Ovary (tissue), 9 donors: Measurements from ENCODE around the gene STX5. TPM values are rescaled to one million over a fixed set of nuclear protein-coding genes. Genes with fewer than 3 reads are reported as not detected.

Experiments
- DNase-seq, 5 donors: peaks; one replicate each; pipeline ENCODE4 v3.0.0-alpha.2; 2019 to 2020
- H3K27ac ChIP-seq, 2 donors: fragments of 200-600 bp; one replicate each; pipeline versions ENCODE4 v1.5.1 to v1.8.0; 2019 to 2022
- H3K27me3 ChIP-seq: fragments of 200-600 bp; one replicate; pipeline ENCODE4 v1.8.0; 2022
- H3K36me3 ChIP-seq: fragments of 200-600 bp; sonication (generic); one replicate; pipeline ENCODE4 v1.5.1; 2019
- H3K4me1 ChIP-seq: one replicate; pipeline ENCODE4 v1.8.1; 2013; ENCODE audit warnings: mild to moderate bottlenecking, moderate library complexity; ENCODE audit not compliant: insufficient read depth
- H3K4me3 ChIP-seq: fragments of 200-600 bp; sonication (generic); one replicate; pipeline ENCODE4 v1.5.1; 2017
- H3K9me3 ChIP-seq, 2 donors: fragments of 200-600 bp in 1 of 2; sonication (generic) in 1 of 2; one replicate each; pipeline versions ENCODE4 v1.5.1 to v1.8.1; 2013 to 2019; ENCODE audit warnings: mild to moderate bottlenecking in 1 of 2, moderate library complexity in 1 of 2
- EP300 ChIP-seq: sonication (generic); formaldehyde crosslinking; IDR thresholded peaks from one replicate; pipeline ENCODE4 v1.6.1; 2017; ENCODE audit warnings: antibody characterized with exemption
- POLR2A ChIP-seq: fragments of 450-650 bp; IDR thresholded peaks from one replicate; pipeline ENCODE4 v1.6.1; 2017; ENCODE audit warnings: antibody characterized with exemption, mild to moderate bottlenecking, moderate library complexity
- WGBS, 3 donors: extraction: QIAGEN DNeasy Blood & Tissue Kit in 1 of 3; methylation state at CpG; one replicate each; pipeline versions ENCODE4 v1.1.5 to v1.1.7; 2013 to 2017; 5-methylcytosine and 5-hydroxymethylcytosine counted together
- intact Hi-C, 4 donors: fragments of 100-400 bp; cut with DNase I; formaldehyde crosslinking; loops; one replicate each; pipeline versions ENCODE4 v1.11.0 to v1.15.1; 2022 to 2023
- microRNA-seq, 3 donors: library from miRNA; unstranded; fragments of <30 nt; microRNA quantifications; one replicate each; pipeline versions ENCODE4 to v1.2.0, GENCODE V29; 2019 to 2020
- polyA plus RNA-seq, 2 donors: library from polyadenylated mRNA; stranded (reverse); fragments of 200-250 nt in 1 of 2; fragments of 350-450 nt in 1 of 2; fragmentation: Illumina TruSeq in 1 of 2; extraction: RNeasy Lipid Tissue Mini Kit (QIAGEN cat#74804) in 1 of 2; gene quantifications; one replicate each; pipeline ENCODE4 v1.2.3, GENCODE V29; 2013 to 2014
- small RNA-seq: library from RNA; depleted of rRNA; stranded (forward); fragments of <200 nt; gene quantifications from one replicate; pipeline ENCODE3, GENCODE V24; 2016
- total RNA-seq, 7 donors: library from RNA; depleted of rRNA in 2 of 7; stranded (reverse); fragments of >200 nt in 2 of 7; fragmentation: NEBNext Ultra II Directional in 3 of 7; extraction: Animal tissue kit (Norgen Biotek cat#: 25700) in 3 of 7; gene quantifications; one replicate each; pipeline versions ENCODE4 v1.1.0 to v1.2.4, GENCODE V29; 2016 to 2023
- TF ChIP-seq, protein P1 (sequence below), 3 donors: fragments of 450-650 bp in 2 of 3; fragments of 200-600 bp in 1 of 3; IDR thresholded peaks; one replicate each; pipeline versions ENCODE4 v1.5.1 to v1.8.0; 2016 to 2022; ENCODE audit warnings: antibody characterized with exemption in 3 of 3, mild to moderate bottlenecking in 1 of 3
- donor health status: DM: no; HTN: no; CAD: no; lungs with moderate emphysema.
- donor health status: DM: no; HTN: no; CAD: no.
- donor health status: Bipolar disorder and iron deficiency.
- donor health status: DM: yes; HTN: yes; CAD: no.
- donor health status: DM: no; HTN: no; CAD: no.
- donor health status: DM: yes; HTN: yes; CAD: no.

Gene STX5
- total and polyA plus RNA-seq, 9 donors: 33.2 to 60.7 (median 49.1) TPM

DNA sequence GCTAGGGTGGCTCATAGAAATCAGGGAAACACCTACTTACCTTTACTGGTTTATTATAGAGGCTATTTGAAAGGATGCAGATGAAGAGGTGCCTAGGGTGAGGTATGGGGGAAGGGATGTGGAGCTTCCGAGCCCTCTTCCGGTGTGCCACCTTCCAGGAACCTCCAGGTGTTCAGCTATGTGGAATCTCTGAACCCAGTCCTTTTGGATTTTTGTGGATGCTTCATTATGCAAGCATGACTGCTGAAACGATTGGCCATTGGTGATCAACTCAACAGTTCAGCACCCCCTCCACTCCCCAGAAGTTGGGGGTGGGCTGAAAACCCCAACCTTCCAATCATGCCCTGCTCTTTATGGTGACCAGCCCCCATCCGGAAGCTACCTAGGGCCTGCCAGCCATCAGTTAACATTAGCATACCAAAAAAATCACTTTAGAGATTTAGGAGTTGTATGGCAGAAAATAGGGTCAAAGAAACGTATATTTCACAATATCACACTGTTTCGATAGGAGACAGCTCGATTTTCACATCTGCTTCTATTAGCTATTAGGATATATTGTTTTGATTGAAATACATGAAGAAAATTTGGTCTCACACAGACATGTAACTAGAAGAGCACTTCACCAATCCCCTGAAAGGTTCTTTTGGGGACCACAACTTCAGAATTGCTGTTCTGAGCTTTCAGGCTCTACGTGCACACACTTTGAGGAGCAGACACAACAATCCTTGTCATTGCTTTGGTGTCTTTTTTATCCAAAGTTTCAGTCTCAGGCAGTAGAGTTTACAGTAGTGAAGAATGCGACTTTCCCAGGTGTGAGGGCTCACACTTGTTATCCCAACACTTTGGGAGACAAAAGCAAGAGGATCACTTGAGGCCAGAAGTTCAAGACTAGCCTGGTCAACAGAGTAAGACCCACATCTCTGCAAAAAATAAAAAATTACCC, 73.7 kb downstream of the STX5 start:
- intact Hi-C loops: no loop called here
- H3K36me3 ChIP-seq: no peaks in the 10 kb centered on the region
- no peak overlapping the region for H3K4me3 ChIP-seq
- H3K4me1 ChIP-seq: peaks cover 5% of the 10 kb centered on the region
- 46 to 47% (median 46%) methylated on average over 9 of the region's 9 CpGs for WGBS, 3 donors
- DNase-seq: no peak
- H3K27ac ChIP-seq: no peak overlapping the region
- TF ChIP-seq EP300 (no peak), POLR2A (no peak)
- TF ChIP-seq, protein P1, sequence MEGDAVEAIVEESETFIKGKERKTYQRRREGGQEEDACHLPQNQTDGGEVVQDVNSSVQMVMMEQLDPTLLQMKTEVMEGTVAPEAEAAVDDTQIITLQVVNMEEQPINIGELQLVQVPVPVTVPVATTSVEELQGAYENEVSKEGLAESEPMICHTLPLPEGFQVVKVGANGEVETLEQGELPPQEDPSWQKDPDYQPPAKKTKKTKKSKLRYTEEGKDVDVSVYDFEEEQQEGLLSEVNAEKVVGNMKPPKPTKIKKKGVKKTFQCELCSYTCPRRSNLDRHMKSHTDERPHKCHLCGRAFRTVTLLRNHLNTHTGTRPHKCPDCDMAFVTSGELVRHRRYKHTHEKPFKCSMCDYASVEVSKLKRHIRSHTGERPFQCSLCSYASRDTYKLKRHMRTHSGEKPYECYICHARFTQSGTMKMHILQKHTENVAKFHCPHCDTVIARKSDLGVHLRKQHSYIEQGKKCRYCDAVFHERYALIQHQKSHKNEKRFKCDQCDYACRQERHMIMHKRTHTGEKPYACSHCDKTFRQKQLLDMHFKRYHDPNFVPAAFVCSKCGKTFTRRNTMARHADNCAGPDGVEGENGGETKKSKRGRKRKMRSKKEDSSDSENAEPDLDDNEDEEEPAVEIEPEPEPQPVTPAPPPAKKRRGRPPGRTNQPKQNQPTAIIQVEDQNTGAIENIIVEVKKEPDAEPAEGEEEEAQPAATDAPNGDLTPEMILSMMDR (IDR thresholded peaks at IDR 0.05): no peak
- H3K27me3 ChIP-seq: no peaks in the 10 kb centered on the region
- H3K9me3 ChIP-seq: no peaks in the 10 kb centered on the region

Small RNA genes within 50 kb of the gene (microRNA-seq; reads per million reads assigned to microRNA genes)
- 0.38 to 0.63 (median 0.54) reads per million in 3 donors for gene MIR6514
- gene MIR6748: 0 reads per million in 3 donors

Small RNA genes within 50 kb of the gene (small RNA-seq; reads per million reads assigned to genes)
- gene MIR6514: 0.35 reads per million
- gene RF00099: not detected
- gene RNU6-118P: not detected
- gene SNORD22: not detected
- gene SNORD26: not detected
- gene SNORD27: not detected
- not detected for gene SNORD28
- 1,921 reads per million, percentile 98 among the genes with 10 or more reads in this experiment for gene SNORD30

Other genes with a start within 250 kb of the STX5 start
- gene TUT1, start 240.5 kb downstream of the STX5 start, total RNA-seq: 10 to 100 TPM in 5 of 7 donors, 1 to 10 TPM in 2; 6.9 to 27.3 (median 21.1) TPM
- gene TUT1, start 240.5 kb downstream of the STX5 start, polyA plus RNA-seq: 10 to 100 TPM in 1 of 2 donors, 1 to 10 TPM in 1; 5.9 to 18.3 TPM
- 100 to 1,000 TPM in 3 of 7 donors, 10 to 100 TPM in 4; 41.5 to 130 (median 89.8) TPM for gene MTA2, start 230.2 kb downstream of the STX5 start, total RNA-seq
- 10 to 100 TPM; 54.2 to 90.4 TPM for gene MTA2, start 230.2 kb downstream of the STX5 start, polyA plus RNA-seq
- gene EML3, start 219.3 kb downstream of the STX5 start, total RNA-seq: 100 to 1,000 TPM in 3 of 7 donors, 10 to 100 TPM in 4; 38.1 to 138 (median 96.0) TPM
- 10 to 100 TPM; 29.9 to 59.1 TPM for gene EML3, start 219.3 kb downstream of the STX5 start, polyA plus RNA-seq
- 10 to 100 TPM in 4 of 7 donors, 1 to 10 TPM in 3; 9.2 to 22.4 (median 10.8) TPM for gene ROM1, start 218.8 kb downstream of the STX5 start, total RNA-seq
- gene ROM1, start 218.8 kb downstream of the STX5 start, polyA plus RNA-seq: 10 to 100 TPM; 10.4 to 15.9 TPM
- 10 to 100 TPM; 16.6 to 56.6 (median 33.9) TPM for gene B3GAT3, start 210.1 kb downstream of the STX5 start, total RNA-seq
- 10 to 100 TPM in 1 of 2 donors, 1 to 10 TPM in 1; 1.3 to 29.2 TPM for gene B3GAT3, start 210.1 kb downstream of the STX5 start, polyA plus RNA-seq
- 100 to 1,000 TPM in 5 of 7 donors, 10 to 100 TPM in 2; 91.4 to 278 (median 228) TPM for gene GANAB, start 185.4 kb downstream of the STX5 start, total RNA-seq
- 100 to 1,000 TPM; 157 to 280 TPM for gene GANAB, start 185.4 kb downstream of the STX5 start, polyA plus RNA-seq
- 10 to 100 TPM; 16.0 to 26.4 (median 21.8) TPM for gene INTS5, start 178.7 kb downstream of the STX5 start, total RNA-seq
- 10 to 100 TPM in 1 of 2 donors, 1 to 10 TPM in 1; 4.6 to 12.3 TPM for gene INTS5, start 178.7 kb downstream of the STX5 start, polyA plus RNA-seq
- 10 to 100 TPM; 24.2 to 62.3 (median 35.1) TPM for gene C11orf98, start 166.8 kb downstream of the STX5 start, total RNA-seq
- gene C11orf98, start 166.8 kb downstream of the STX5 start, polyA plus RNA-seq: 10 to 100 TPM; 50.8 to 55.5 TPM
- gene CSKMT, start 166.7 kb downstream of the STX5 start, total RNA-seq: 10 to 100 TPM; 14.2 to 31.5 (median 21.7) TPM
- gene CSKMT, start 166.7 kb downstream of the STX5 start, polyA plus RNA-seq: 10 to 100 TPM in 1 of 2 donors, 1 to 10 TPM in 1; 3.6 to 16.9 TPM
- 10 to 100 TPM in 2 of 7 donors, 1 to 10 TPM in 5; 7.1 to 13.7 (median 8.9) TPM for gene UQCC3, start 160.4 kb downstream of the STX5 start, total RNA-seq
- gene UQCC3, start 160.4 kb downstream of the STX5 start, polyA plus RNA-seq: 1 to 10 TPM; 1.6 to 9.6 TPM
- gene LBHD1, start 159.8 kb downstream of the STX5 start, total RNA-seq: 1 to 10 TPM; 2.4 to 6.0 (median 4.6) TPM
- gene LBHD1, start 159.8 kb downstream of the STX5 start, polyA plus RNA-seq: 1 to 10 TPM; 2.6 to 5.3 TPM
- gene UBXN1, start 153.0 kb downstream of the STX5 start, total RNA-seq: 100 to 1,000 TPM; 106 to 239 (median 170) TPM
- 100 to 1,000 TPM in 1 of 2 donors, 10 to 100 TPM in 1; 97.6 to 284 TPM for gene UBXN1, start 153.0 kb downstream of the STX5 start, polyA plus RNA-seq
- gene LRRN4CL, start 142.5 kb downstream of the STX5 start, total RNA-seq: 10 to 100 TPM; 19.5 to 38.6 (median 25.5) TPM
- 10 to 100 TPM; 18.5 to 23.1 TPM for gene LRRN4CL, start 142.5 kb downstream of the STX5 start, polyA plus RNA-seq
- gene BSCL2, start 124.6 kb downstream of the STX5 start, total RNA-seq: 100 to 1,000 TPM in 1 of 7 donors, 10 to 100 TPM in 6; 31.4 to 122 (median 57.2) TPM
- gene BSCL2, start 124.6 kb downstream of the STX5 start, polyA plus RNA-seq: 10 to 100 TPM; 49.2 to 57.8 TPM
- under 1 TPM in 5 of 7 donors, not detected in 2; 0.27 to 0.73 (median 0.37) TPM for gene GNG3, start 124.4 kb downstream of the STX5 start, total RNA-seq
- under 1 TPM; 0.18 to 0.30 TPM for gene GNG3, start 124.4 kb downstream of the STX5 start, polyA plus RNA-seq
- gene HNRNPUL2, start 104.6 kb downstream of the STX5 start, total RNA-seq: 10 to 100 TPM; 11.0 to 50.0 (median 41.2) TPM
- gene HNRNPUL2, start 104.6 kb downstream of the STX5 start, polyA plus RNA-seq: 10 to 100 TPM; 38.0 to 81.2 TPM
- gene TTC9C, start 103.6 kb downstream of the STX5 start, total RNA-seq: 10 to 100 TPM; 19.4 to 42.9 (median 30.4) TPM
- 10 to 100 TPM; 30.5 to 53.6 TPM for gene TTC9C, start 103.6 kb downstream of the STX5 start, polyA plus RNA-seq
- 10 to 100 TPM in 4 of 7 donors, 1 to 10 TPM in 3; 4.4 to 18.2 (median 11.8) TPM for gene ZBTB3, start 77.9 kb downstream of the STX5 start, total RNA-seq
- 1 to 10 TPM; 3.5 to 4.5 TPM for gene ZBTB3, start 77.9 kb downstream of the STX5 start, polyA plus RNA-seq
- 10 to 100 TPM; 42.1 to 77.0 (median 53.6) TPM for gene POLR2G, start 70.5 kb downstream of the STX5 start, total RNA-seq
- 100 to 1,000 TPM; 100 to 108 TPM for gene POLR2G, start 70.5 kb downstream of the STX5 start, polyA plus RNA-seq
- 10 to 100 TPM; 15.9 to 33.6 (median 26.3) TPM for gene TAF6L, start 60.7 kb downstream of the STX5 start, total RNA-seq
- gene TAF6L, start 60.7 kb downstream of the STX5 start, polyA plus RNA-seq: 10 to 100 TPM in 1 of 2 donors, 1 to 10 TPM in 1; 5.4 to 26.5 TPM
- gene TMEM179B, start 44.6 kb downstream of the STX5 start, total RNA-seq: 100 to 1,000 TPM in 1 of 7 donors, 10 to 100 TPM in 6; 32.7 to 101 (median 36.5) TPM
- gene TMEM179B, start 44.6 kb downstream of the STX5 start, polyA plus RNA-seq: 10 to 100 TPM; 54.4 to 91.7 TPM
- gene TMEM223, start 40.0 kb downstream of the STX5 start, total RNA-seq: 10 to 100 TPM; 12.0 to 26.9 (median 13.1) TPM
- 10 to 100 TPM; 13.7 to 15.5 TPM for gene TMEM223, start 40.0 kb downstream of the STX5 start, polyA plus RNA-seq
- 10 to 100 TPM; 48.8 to 96.8 (median 77.7) TPM for gene NXF1, start 26.6 kb downstream of the STX5 start, total RNA-seq
- gene NXF1, start 26.6 kb downstream of the STX5 start, polyA plus RNA-seq: 100 to 1,000 TPM in 1 of 2 donors, 10 to 100 TPM in 1; 99.4 to 125 TPM
- not detected for gene TEX54, start 790 bp upstream of the STX5 start, total RNA-seq
- not detected for gene TEX54, start 790 bp upstream of the STX5 start, polyA plus RNA-seq
- gene WDR74, start 7.5 kb upstream of the STX5 start, total RNA-seq: 10 to 100 TPM; 36.5 to 70.6 (median 61.1) TPM
- 10 to 100 TPM; 25.1 to 39.4 TPM for gene WDR74, start 7.5 kb upstream of the STX5 start, polyA plus RNA-seq
- 100 to 1,000 TPM in 3 of 7 donors, 10 to 100 TPM in 4; 69.0 to 430 (median 97.7) TPM for gene SLC3A2, start 48.8 kb upstream of the STX5 start, total RNA-seq
- 100 to 1,000 TPM in 1 of 2 donors, 10 to 100 TPM in 1; 90.0 to 126 TPM for gene SLC3A2, start 48.8 kb upstream of the STX5 start, polyA plus RNA-seq
- gene CHRM1, start 89.3 kb upstream of the STX5 start, total RNA-seq: not detected
- not detected for gene CHRM1, start 89.3 kb upstream of the STX5 start, polyA plus RNA-seq
- gene SLC22A6, start 152.9 kb upstream of the STX5 start, total RNA-seq: not detected
- not detected for gene SLC22A6, start 152.9 kb upstream of the STX5 start, polyA plus RNA-seq
- under 1 TPM in 1 of 7 donors, not detected in 6; 0.18 TPM for gene SLC22A8, start 183.8 kb upstream of the STX5 start, total RNA-seq
- gene SLC22A8, start 183.8 kb upstream of the STX5 start, polyA plus RNA-seq: not detected